Transverse colon (tissue), 4 donors: ENCODE measurements around the gene NCEH1.

Experiments used
- CTCF ChIP-seq, 5 experiments: fragments of 200-600 bp in 3 of 5; fragments of 450-650 bp in 2 of 5; sonication (generic) in 3 of 5; IDR thresholded peaks; 1 replicate in 2 of 5; 2 replicates in 3 of 5; pipeline ENCODE4 v1.5.1; 2016 to 2017; ENCODE audit warnings: antibody characterized with exemption in 5 of 5, inconsistent platforms in 3 of 5, mild to moderate bottlenecking in 2 of 5, moderate library complexity in 1 of 5
- POLR2A ChIP-seq: fragments of 450-650 bp; IDR thresholded peaks from one replicate; pipeline ENCODE4 v1.6.1; 2016; ENCODE audit warnings: antibody characterized with exemption, mild to moderate bottlenecking, moderate library complexity
- POLR2AphosphoS5 ChIP-seq, 3 donors: sonication (generic); formaldehyde crosslinking; IDR thresholded peaks; one replicate each; pipeline ENCODE4 v1.6.1; 2016; ENCODE audit warnings: antibody characterized with exemption in 3 of 3

GRCh38 chr3:172622156-172622555 lies 88.7 kb downstream of the NCEH1 start:
- TF ChIP-seq POLR2A (no peak), CTCF (IDR thresholded peaks at IDR 0.05) (no peak), POLR2AphosphoS5 (IDR thresholded peaks at IDR 0.05) (no peak)
